OCI-LY7 (cell line): ENCODE data around the gene IPP. TPM values are rescaled to one million over a fixed set of nuclear protein-coding genes. Genes with fewer than 3 reads are reported as not detected.

Experiments
- BruUV-seq: library from RNA; stranded (reverse); fragments of 400-500 nt; replicated peaks from 2 replicates; lab custom pipeline; 2021; lab: Mats Ljungman, UMichigan
- CTCF ChIA-PET: fragments of 300-600 bp; sonication (Branson Sonifier 250); formaldehyde crosslinking; loops from one replicate; lab custom pipeline; 2022; ENCODE audit warnings: antibody characterized with exemption; ENCODE audit not compliant: unreplicated experiment; lab: Charles Lee
- POLR2A ChIA-PET: fragments of 300-600 bp; sonication (Branson Sonifier 250); formaldehyde crosslinking; loops from one replicate; lab custom pipeline; 2022; ENCODE audit warnings: antibody characterized with exemption; lab: Charles Lee
- DNase-seq: peaks from one replicate; pipeline ENCODE4 v3.0.0-alpha.2; 2015; ENCODE audit warnings: low spot score
- H2AFZ ChIP-seq: fragments of 200-600 bp; sonication (generic), shearing (Covaris generic); 2 replicates; pipeline ENCODE4 v1.6.1; 2014; ENCODE audit warnings: mild to moderate bottlenecking, antibody characterized with exemption, low read length, moderate library complexity
- H3K27ac ChIP-seq: fragments of 200-600 bp; sonication (generic); 2 replicates; pipeline ENCODE4 v1.5.1; 2014; ENCODE audit warnings: mixed run types, low read depth, mild to moderate bottlenecking, moderate library complexity, low read length, inconsistent platforms; ENCODE audit not compliant: poor library complexity, severe bottlenecking
- H3K36me3 ChIP-seq: fragments of 200-600 bp; sonication (generic); 2 replicates; pipeline ENCODE4 v1.6.1; 2014; ENCODE audit warnings: mild to moderate bottlenecking, antibody characterized with exemption, low read length, moderate library complexity, mixed read lengths; ENCODE audit not compliant: insufficient read depth
- H3K4me1 ChIP-seq: fragments of 200-600 bp; sonication (generic); 2 replicates; pipeline ENCODE4 v1.5.1; 2014; ENCODE audit warnings: mild to moderate bottlenecking, low read length; ENCODE audit not compliant: insufficient read depth, poor library complexity, severe bottlenecking
- H3K4me2 ChIP-seq: fragments of 200-600 bp; sonication (generic); 2 replicates; pipeline ENCODE4 v1.6.1; 2014; ENCODE audit warnings: mild to moderate bottlenecking, low read length
- H3K4me3 ChIP-seq: fragments of 200-600 bp; sonication (generic); 2 replicates; pipeline ENCODE4 v1.5.1; 2014; ENCODE audit warnings: mild to moderate bottlenecking, low read depth, low read length; ENCODE audit not compliant: poor library complexity, severe bottlenecking
- H3K79me2 ChIP-seq: fragments of 200-600 bp; sonication (generic); 2 replicates; pipeline ENCODE4 v1.6.1; 2016; ENCODE audit warnings: low read depth, mild to moderate bottlenecking, low read length, moderate library complexity, mixed read lengths; ENCODE audit not compliant: insufficient read depth
- H3K9me2 ChIP-seq: fragments of 200-600 bp; sonication (generic); 2 replicates; pipeline ENCODE4 v1.6.1; 2016; ENCODE audit warnings: mild to moderate bottlenecking, low read length, mixed read lengths; ENCODE audit not compliant: insufficient read depth
- H3K9me3 ChIP-seq: fragments of 200-600 bp; sonication (generic); 2 replicates; pipeline ENCODE4 v1.6.1; 2014; ENCODE audit warnings: mild to moderate bottlenecking, mixed run types, low read length, mixed read lengths
- H4K20me1 ChIP-seq: fragments of 200-600 bp; sonication (generic); 2 replicates; pipeline ENCODE4 v1.6.1; 2014; ENCODE audit warnings: mild to moderate bottlenecking, antibody characterized with exemption, low read length, moderate library complexity, mixed read lengths; ENCODE audit not compliant: insufficient read depth
- EZH2phosphoT487 ChIP-seq: fragments of 200-600 bp; sonication (generic); IDR thresholded peaks from 2 replicates; pipeline ENCODE4 v1.6.1; 2018; ENCODE audit warnings: low read depth, borderline replicate concordance, mild to moderate bottlenecking, mixed run types, antibody characterized with exemption, low read length, moderate library complexity, mixed read lengths
- intact Hi-C: fragments of 100-400 bp; cut with micrococcal nuclease; formaldehyde crosslinking; loops from one replicate; pipeline ENCODE4 v1.10.0; 2022; ENCODE audit not compliant: unreplicated experiment
- total RNA-seq, 2 experiments: library from RNA; depleted of rRNA in 1 of 2; stranded (reverse); fragments of >200 nt in 1 of 2; shearing (Covaris generic) in 1 of 2; gene quantifications; 2 replicates each; pipeline ENCODE4 v1.2.3, GENCODE V29; 2014 to 2022
- TF ChIP-seq, protein P1 (sequence below): fragments of 200-600 bp; sonication (generic); conservative IDR thresholded peaks from 2 replicates; pipeline ENCODE4 v1.5.1; 2014; ENCODE audit warnings: mild to moderate bottlenecking, antibody characterized with exemption, low read length, moderate library complexity, mixed read lengths

The IPP gene
- total RNA-seq, 2 experiments from 2014 or later: 4.6 to 17.9 TPM

DNA sequence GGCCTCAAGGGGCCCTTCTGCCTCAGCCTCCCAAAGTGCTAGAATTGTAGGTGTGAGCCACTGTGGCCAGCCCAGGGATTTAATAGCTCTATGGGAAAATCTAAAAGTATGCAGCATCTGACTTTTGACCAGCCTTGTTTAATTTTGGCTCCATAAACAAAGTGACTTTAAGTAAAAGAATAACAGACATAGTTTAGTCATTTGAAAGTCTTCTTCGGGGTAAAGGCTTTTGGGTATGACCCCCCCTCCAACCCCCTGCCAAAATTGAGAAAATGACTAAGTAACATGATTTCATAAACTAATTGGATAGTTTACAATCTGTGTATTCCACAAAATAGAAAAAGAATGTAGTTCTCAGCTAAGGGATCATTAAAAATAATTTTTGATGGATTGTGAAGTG, 81.1 kb downstream of the IPP start:
- Histone ChIP-seq H3K27ac (no peak overlapping the region), H2AFZ (no peak overlapping the region), H4K20me1 (peaks cover 3% of the 10 kb centered on the region; the same call in 1 of the 2 replicates), H3K4me3 (no peak overlapping the region), H3K4me2 (no peak overlapping the region), H3K9me2 (no peaks in the 10 kb centered on the region), H3K4me1 (peaks cover 4% of the 10 kb centered on the region), H3K9me3 (no peaks in the 10 kb centered on the region), H3K36me3 (peaks cover 74% of the 10 kb centered on the region), H3K79me2 (peaks cover 99% of the 10 kb centered on the region)
- no peak for DNase-seq
- POLR2A ChIA-PET: interaction anchor here (1.0 to 1.5 kb wide), 7 partner anchors 10 to 275 kb away, joined by 3 to 4 read pairs (median 3); no protein-coding TSS in a partner anchor
- BruUV-seq: no TSS peak
- TF ChIP-seq, protein P1, sequence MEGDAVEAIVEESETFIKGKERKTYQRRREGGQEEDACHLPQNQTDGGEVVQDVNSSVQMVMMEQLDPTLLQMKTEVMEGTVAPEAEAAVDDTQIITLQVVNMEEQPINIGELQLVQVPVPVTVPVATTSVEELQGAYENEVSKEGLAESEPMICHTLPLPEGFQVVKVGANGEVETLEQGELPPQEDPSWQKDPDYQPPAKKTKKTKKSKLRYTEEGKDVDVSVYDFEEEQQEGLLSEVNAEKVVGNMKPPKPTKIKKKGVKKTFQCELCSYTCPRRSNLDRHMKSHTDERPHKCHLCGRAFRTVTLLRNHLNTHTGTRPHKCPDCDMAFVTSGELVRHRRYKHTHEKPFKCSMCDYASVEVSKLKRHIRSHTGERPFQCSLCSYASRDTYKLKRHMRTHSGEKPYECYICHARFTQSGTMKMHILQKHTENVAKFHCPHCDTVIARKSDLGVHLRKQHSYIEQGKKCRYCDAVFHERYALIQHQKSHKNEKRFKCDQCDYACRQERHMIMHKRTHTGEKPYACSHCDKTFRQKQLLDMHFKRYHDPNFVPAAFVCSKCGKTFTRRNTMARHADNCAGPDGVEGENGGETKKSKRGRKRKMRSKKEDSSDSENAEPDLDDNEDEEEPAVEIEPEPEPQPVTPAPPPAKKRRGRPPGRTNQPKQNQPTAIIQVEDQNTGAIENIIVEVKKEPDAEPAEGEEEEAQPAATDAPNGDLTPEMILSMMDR: no peak
- no peak for TF ChIP-seq EZH2phosphoT487
- intact Hi-C loops: no loop called here
- CTCF ChIA-PET: no interaction called here

DNA sequence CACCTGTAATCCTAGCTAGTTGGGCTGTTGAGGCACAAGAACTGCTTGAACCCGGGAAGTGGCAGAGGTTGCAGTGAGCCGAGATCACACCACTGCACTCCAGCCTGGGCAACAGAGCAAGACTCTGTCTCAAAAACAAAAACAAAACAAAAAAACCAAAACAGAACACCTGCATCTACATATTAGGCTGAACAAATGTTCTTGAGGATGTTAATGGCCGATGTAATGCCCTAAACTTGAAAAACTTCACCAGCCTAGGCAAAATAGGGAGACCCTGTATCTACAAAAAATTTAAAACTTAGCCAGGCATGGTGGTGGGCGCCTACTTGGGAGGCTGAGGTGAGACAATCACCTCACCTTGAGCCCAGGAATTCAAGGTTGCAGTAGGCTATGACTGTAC, 81.9 kb downstream of the IPP start:
- Histone ChIP-seq H3K4me2 (no peak overlapping the region), H3K9me3 (no peaks in the 10 kb centered on the region), H2AFZ (no peak overlapping the region), H3K36me3 (peaks cover 66% of the 10 kb centered on the region), H3K79me2 (peaks cover 99% of the 10 kb centered on the region), H3K4me1 (peaks cover 4% of the 10 kb centered on the region), H3K4me3 (no peak overlapping the region), H4K20me1 (peaks cover 6% of the 10 kb centered on the region; the same call in 1 of the 2 replicates), H3K27ac (no peak overlapping the region), H3K9me2 (no peaks in the 10 kb centered on the region)
- no peak for DNase-seq
- intact Hi-C loops: no loop called here
- ChIA-PET CTCF (no interaction called here), POLR2A (interaction anchor here (1.1 to 1.5 kb wide), 4 partner anchors 10 to 276 kb away, joined by 3 read pairs; no protein-coding TSS in a partner anchor)
- BruUV-seq: no TSS peak
- TF ChIP-seq, protein P1: no peak
- no peak for TF ChIP-seq EZH2phosphoT487

DNA sequence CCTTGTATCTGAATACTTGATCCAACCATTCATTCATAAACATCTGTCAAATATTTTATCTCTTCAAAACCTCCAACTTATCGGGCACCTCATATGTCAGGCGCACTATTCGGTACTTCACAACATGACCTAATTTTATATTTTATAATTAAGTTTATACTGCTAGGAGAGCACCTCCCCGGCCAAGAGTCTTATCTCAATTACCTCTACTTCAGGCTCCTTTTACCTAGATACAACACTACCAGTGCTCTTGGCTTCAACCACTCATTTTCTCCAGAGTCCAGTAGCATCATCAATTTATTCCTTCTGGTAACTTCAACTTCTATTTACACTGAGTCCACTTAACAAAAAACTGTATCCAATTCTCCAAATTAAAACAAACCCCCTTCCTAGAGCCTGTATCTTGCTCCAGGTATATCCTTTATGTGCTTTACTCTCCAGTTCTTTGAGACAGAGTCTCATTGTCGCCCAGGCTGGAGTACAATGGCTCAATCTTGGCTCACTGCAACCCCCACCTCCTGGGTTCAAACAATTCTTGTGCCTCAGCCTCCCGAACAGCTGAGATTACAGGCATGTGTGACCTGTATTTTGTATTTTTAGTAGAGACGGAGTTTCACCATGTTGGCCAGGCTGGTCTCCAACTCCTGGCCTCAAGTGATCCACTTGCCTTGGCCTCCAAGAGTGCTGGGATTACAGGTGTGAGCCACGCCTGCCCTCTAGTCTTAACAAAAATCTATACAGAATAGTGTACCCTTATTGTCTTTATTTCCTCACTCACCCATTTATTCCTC, 82.9 kb downstream of the IPP start:
- no peaks in the 10 kb centered on the region for H3K9me3 ChIP-seq
- peaks cover 4% of the 10 kb centered on the region for H3K4me1 ChIP-seq
- H3K79me2 ChIP-seq: peaks cover 99% of the 10 kb centered on the region
- H3K4me2 ChIP-seq: no peak overlapping the region
- ChIA-PET POLR2A (interaction anchor here (0.7 to 1.1 kb wide), 2 partner anchors 11 to 12 kb away, joined by 3 to 5 read pairs; no protein-coding TSS in a partner anchor), CTCF (no interaction called here)
- no peak overlapping the region for H3K27ac ChIP-seq
- H2AFZ ChIP-seq: no peak overlapping the region
- peaks cover 6% of the 10 kb centered on the region; the same call in 1 of the 2 replicates for H4K20me1 ChIP-seq
- H3K4me3 ChIP-seq: no peak overlapping the region
- no peak for DNase-seq
- intact Hi-C loops: no loop called here
- BruUV-seq: no TSS peak
- TF ChIP-seq, protein P1: no peak
- TF ChIP-seq EZH2phosphoT487: no peak
- no peaks in the 10 kb centered on the region for H3K9me2 ChIP-seq
- H3K36me3 ChIP-seq: peaks cover 56% of the 10 kb centered on the region
